Panc1 (cell line): Measurements from ENCODE around the gene TXNDC11. TPM values are rescaled to one million over a fixed set of nuclear protein-coding genes. Genes with fewer than 3 reads are reported as not detected.

Experiments used
- ATAC-seq: fragments of 200-7000 bp; cut with Tn5 transposase; 2 replicates; pipeline ENCODE4 v1.9.1; 2020; ENCODE audit warnings: mild to moderate bottlenecking, moderate library complexity
- BruUV-seq: library from RNA; stranded (reverse); fragments of 400-500 nt; replicated peaks from 2 replicates; lab custom pipeline; 2021; lab: Mats Ljungman, UMichigan
- CTCF ChIA-PET: fragments of 300-600 bp; sonication (Branson Sonifier 250); formaldehyde crosslinking; loops from one replicate; lab custom pipeline; 2022; ENCODE audit warnings: antibody characterized with exemption; lab: Charles Lee
- POLR2A ChIA-PET: fragments of 300-600 bp; sonication (Branson Sonifier 250); formaldehyde crosslinking; loops from one replicate; lab custom pipeline; 2022; ENCODE audit warnings: antibody characterized with exemption; lab: Charles Lee
- DNase-seq: peaks from one replicate; pipeline ENCODE4 v3.0.0-alpha.2; 2010; ENCODE audit warnings: low read depth, low spot score
- H3K27ac ChIP-seq: 2 replicates; pipeline ENCODE4 v1.5.1; 2011; ENCODE audit warnings: mild to moderate bottlenecking, low read length, inconsistent platforms
- H3K27me3 ChIP-seq: fragments of 200-500 bp; sonication (Bioruptor generic); 2 replicates; pipeline ENCODE4 v1.6.0; 2014; ENCODE audit warnings: low read length, inconsistent platforms; ENCODE audit not compliant: control insufficient read depth, insufficient read depth
- H3K36me3 ChIP-seq: fragments of 200-500 bp; sonication (Bioruptor generic); 2 replicates; pipeline ENCODE4 v1.5.1; 2014; ENCODE audit warnings: inconsistent platforms, mild to moderate bottlenecking, low read length, moderate library complexity; ENCODE audit not compliant: control insufficient read depth, insufficient read depth
- H3K4me1 ChIP-seq: 2 replicates; pipeline ENCODE4 v1.5.1; 2011; ENCODE audit warnings: inconsistent platforms, mild to moderate bottlenecking, low read length, moderate library complexity; ENCODE audit not compliant: control insufficient read depth, insufficient read depth
- H3K4me3 ChIP-seq, 2 experiments: 2 replicates each; pipeline ENCODE4 v1.5.1; 2011 to 2012; ENCODE audit warnings: low read depth in 2 of 2, low read length in 2 of 2, mild to moderate bottlenecking in 2 of 2, inconsistent platforms in 1 of 2, moderate library complexity in 1 of 2
- H3K9me3 ChIP-seq: fragments of 200-500 bp; sonication (Bioruptor generic); 2 replicates; pipeline ENCODE4 v1.5.1; 2014; ENCODE audit warnings: low read depth, mild to moderate bottlenecking, inconsistent platforms, low read length, moderate library complexity; ENCODE audit not compliant: control insufficient read depth, insufficient read depth
- POLR2AphosphoS5 ChIP-seq: IDR thresholded peaks from 2 replicates; pipeline ENCODE4 v1.6.1; 2012; ENCODE audit warnings: mild to moderate bottlenecking, low read depth, low read length, moderate library complexity
- SIN3A ChIP-seq: IDR thresholded peaks from 2 replicates; pipeline ENCODE4 v1.6.1; 2012; ENCODE audit warnings: low read depth, mild to moderate bottlenecking, low read length, moderate library complexity, borderline replicate concordance; ENCODE audit not compliant: insufficient read depth
- TCF7L2 ChIP-seq: IDR thresholded peaks from 2 replicates; pipeline ENCODE4 v1.6.1; 2011; ENCODE audit warnings: mild to moderate bottlenecking, low read depth, low read length, inconsistent platforms
- in situ Hi-C: cut with HindIII; loops from 2 replicates; pipeline ENCODE4 v1.10.0; 2016; ENCODE audit warnings: low sequenced_read_pairs, low pct_unique_long_range_greater_than_20kb
- intact Hi-C: fragments of 100-400 bp; cut with micrococcal nuclease; formaldehyde crosslinking; loops from one replicate; pipeline ENCODE4 v1.10.0; 2022; ENCODE audit not compliant: unreplicated experiment
- total RNA-seq: library from RNA; stranded (reverse); gene quantifications from one replicate; pipeline ENCODE4 v1.2.1, GENCODE V29; 2021; ENCODE audit not compliant: unreplicated experiment
- TF ChIP-seq, protein P1 (sequence below), 2 experiments: IDR thresholded peaks; 2 replicates each; pipeline ENCODE4 v1.6.1; 2011 to 2012; ENCODE audit warnings: low read depth in 2 of 2, control low read depth in 1 of 2, low read length in 1 of 2, mild to moderate bottlenecking in 1 of 2, moderate library complexity in 1 of 2; ENCODE audit not compliant: insufficient read depth in 1 of 2
- TF ChIP-seq, protein P2 (sequence below): fragments of 450-650 bp; IDR thresholded peaks from 2 replicates; pipeline ENCODE4 v1.5.1; 2017; ENCODE audit warnings: mild to moderate bottlenecking

Gene TXNDC11
- total RNA-seq, 1 experiment from 2014 or later = 30.5 TPM

DNA sequence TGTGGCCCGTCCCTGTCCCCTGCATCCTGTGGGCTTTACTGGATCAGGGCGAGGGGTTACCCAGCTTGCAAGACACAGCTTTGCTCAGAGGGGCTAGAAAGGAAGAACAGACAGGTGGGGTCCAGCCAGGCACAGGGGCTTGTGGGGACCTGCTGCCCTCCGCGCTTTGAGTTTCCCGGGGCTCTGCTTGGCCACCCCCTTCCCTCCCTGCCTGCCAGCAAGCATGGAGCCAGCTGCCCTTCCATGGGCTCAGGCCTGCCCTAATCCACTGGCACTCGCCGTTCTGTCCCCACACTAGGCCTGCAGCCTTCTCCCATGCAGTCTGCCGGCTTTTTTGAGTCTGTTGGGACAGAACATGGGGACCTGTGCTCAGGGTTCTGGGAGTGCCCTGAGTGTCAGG lies 71.0 kb downstream of the TXNDC11 start:
- CTCF ChIA-PET = interaction anchor here (0.7 kb wide), 1 partner anchor 692 kb away, joined by 3 read pairs; no protein-coding TSS in a partner anchor
- Histone ChIP-seq H3K4me1 (peaks cover 19% of the 10 kb centered on the region), H3K27me3 (no peaks in the 10 kb centered on the region), H3K9me3 (no peaks in the 10 kb centered on the region), H3K36me3 (no peaks in the 10 kb centered on the region; the same call in none of the 2 replicates), H3K4me3 (no peak overlapping the region), H3K27ac (no peak overlapping the region)
- in situ Hi-C loops = no loop called here
- intact Hi-C loops = no loop called here
- POLR2A ChIA-PET = no interaction called here
- ATAC-seq (no peak), DNase-seq (no peak)
- TSS peak; percentile 35 for BruUV-seq
- no peak for TF ChIP-seq TCF7L2
- TF ChIP-seq, protein P1, sequence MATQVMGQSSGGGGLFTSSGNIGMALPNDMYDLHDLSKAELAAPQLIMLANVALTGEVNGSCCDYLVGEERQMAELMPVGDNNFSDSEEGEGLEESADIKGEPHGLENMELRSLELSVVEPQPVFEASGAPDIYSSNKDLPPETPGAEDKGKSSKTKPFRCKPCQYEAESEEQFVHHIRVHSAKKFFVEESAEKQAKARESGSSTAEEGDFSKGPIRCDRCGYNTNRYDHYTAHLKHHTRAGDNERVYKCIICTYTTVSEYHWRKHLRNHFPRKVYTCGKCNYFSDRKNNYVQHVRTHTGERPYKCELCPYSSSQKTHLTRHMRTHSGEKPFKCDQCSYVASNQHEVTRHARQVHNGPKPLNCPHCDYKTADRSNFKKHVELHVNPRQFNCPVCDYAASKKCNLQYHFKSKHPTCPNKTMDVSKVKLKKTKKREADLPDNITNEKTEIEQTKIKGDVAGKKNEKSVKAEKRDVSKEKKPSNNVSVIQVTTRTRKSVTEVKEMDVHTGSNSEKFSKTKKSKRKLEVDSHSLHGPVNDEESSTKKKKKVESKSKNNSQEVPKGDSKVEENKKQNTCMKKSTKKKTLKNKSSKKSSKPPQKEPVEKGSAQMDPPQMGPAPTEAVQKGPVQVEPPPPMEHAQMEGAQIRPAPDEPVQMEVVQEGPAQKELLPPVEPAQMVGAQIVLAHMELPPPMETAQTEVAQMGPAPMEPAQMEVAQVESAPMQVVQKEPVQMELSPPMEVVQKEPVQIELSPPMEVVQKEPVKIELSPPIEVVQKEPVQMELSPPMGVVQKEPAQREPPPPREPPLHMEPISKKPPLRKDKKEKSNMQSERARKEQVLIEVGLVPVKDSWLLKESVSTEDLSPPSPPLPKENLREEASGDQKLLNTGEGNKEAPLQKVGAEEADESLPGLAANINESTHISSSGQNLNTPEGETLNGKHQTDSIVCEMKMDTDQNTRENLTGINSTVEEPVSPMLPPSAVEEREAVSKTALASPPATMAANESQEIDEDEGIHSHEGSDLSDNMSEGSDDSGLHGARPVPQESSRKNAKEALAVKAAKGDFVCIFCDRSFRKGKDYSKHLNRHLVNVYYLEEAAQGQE (IDR thresholded peaks at IDR 0.05; ENCODE audit: insufficient read depth in 1 of 2, low read depth in 2 of 2, low read length in 1 of 2) = no peak

DNA sequence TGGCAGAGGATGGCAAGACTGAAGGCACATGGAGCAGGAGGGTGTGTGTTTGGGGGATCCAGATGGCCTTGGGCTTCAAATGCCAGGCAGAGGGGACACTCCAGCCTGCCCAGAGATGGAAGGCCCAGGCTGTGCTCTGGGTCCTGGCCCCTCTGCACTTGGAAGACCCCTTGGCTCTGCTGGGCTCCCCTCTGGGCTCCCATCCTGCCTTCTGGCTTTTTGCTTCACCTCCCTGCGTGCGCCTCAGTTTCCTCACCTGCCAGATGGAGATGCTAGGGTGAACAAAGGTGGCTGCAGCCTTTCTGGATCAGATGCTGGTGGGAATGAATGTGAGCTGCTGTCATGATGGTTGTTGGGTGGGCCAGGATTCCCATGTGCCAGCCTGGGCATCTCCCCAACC lies 71.4 kb downstream of the TXNDC11 start:
- TF ChIP-seq, protein P1 (IDR thresholded peaks at IDR 0.05; ENCODE audit: insufficient read depth in 1 of 2, low read depth in 2 of 2, low read length in 1 of 2) = no peak
- no peak for TF ChIP-seq POLR2AphosphoS5
- TF ChIP-seq, protein P2, sequence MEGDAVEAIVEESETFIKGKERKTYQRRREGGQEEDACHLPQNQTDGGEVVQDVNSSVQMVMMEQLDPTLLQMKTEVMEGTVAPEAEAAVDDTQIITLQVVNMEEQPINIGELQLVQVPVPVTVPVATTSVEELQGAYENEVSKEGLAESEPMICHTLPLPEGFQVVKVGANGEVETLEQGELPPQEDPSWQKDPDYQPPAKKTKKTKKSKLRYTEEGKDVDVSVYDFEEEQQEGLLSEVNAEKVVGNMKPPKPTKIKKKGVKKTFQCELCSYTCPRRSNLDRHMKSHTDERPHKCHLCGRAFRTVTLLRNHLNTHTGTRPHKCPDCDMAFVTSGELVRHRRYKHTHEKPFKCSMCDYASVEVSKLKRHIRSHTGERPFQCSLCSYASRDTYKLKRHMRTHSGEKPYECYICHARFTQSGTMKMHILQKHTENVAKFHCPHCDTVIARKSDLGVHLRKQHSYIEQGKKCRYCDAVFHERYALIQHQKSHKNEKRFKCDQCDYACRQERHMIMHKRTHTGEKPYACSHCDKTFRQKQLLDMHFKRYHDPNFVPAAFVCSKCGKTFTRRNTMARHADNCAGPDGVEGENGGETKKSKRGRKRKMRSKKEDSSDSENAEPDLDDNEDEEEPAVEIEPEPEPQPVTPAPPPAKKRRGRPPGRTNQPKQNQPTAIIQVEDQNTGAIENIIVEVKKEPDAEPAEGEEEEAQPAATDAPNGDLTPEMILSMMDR = no peak
- TF ChIP-seq TCF7L2 = no peak
- no peak for TF ChIP-seq SIN3A
- no peak for ATAC-seq
- Histone ChIP-seq H3K27me3 (no peaks in the 10 kb centered on the region), H3K36me3 (no peaks in the 10 kb centered on the region; the same call in 1 of the 2 replicates), H3K4me3 (no peak overlapping the region), H3K27ac (no peak overlapping the region), H3K4me1 (peaks cover 19% of the 10 kb centered on the region), H3K9me3 (no peaks in the 10 kb centered on the region)
- no peak for DNase-seq
- ChIA-PET CTCF (interaction anchor here (0.7 kb wide), 1 partner anchor 692 kb away, joined by 3 read pairs; no protein-coding TSS in a partner anchor), POLR2A (no interaction called here)
- no TSS peak for BruUV-seq
- in situ Hi-C loops = no loop called here
- intact Hi-C loops = no loop called here
